Measurements from ENCODE around the gene LTK.
A peak's percentile ranks its signal among the peaks of the same experiment; 100 is the strongest.

The LTK gene

DNA sequence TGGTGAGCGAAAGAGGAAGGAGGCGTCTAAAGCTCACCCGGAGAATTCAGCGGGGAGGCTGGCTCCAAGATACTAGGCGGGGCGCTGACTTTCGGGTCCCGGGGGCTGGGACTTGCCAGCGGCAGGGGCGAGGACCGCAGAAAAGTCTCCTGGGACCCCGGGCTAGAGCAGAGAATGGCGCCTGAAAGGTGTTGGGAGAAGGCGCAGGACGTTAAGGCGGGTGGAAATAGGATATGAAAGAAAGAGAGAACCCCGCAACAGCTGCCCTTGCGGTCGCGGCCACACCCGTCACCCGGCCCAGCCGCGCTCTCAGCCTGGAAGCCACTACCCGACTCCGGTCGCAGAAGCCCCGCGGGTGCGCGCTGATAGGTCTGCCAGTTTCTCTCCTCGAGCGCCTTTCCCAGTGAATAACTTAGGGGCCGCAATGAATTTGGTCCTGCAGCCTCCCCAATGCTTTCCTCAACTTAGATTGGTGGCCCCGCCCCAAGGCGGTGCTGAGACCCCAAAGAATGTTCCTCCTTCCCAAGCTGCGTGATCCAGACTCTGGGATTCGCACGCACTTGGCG lies 604 bp downstream of the LTK start:
- no peak for DNase-seq (ENCODE audit: low read depth)
- peak overlapping the region; percentile 31 for H3K4me3 ChIP-seq (ENCODE audit: low read depth, low read length)
- no peak for TF ChIP-seq CTCF (IDR thresholded peaks at IDR 0.05; ENCODE audit: low read depth, low read length, missing control alignments)

GRCh38 chr15:41512512-41512939 lies 1.1 kb downstream of the LTK start:
- TF ChIP-seq CTCF (IDR thresholded peaks at IDR 0.05; ENCODE audit: low read depth, low read length, missing control alignments), result no peak
- peak overlapping the region; percentile 31 for H3K4me3 ChIP-seq (ENCODE audit: low read depth, low read length)
- no peak for DNase-seq (ENCODE audit: low read depth)

- TF ChIP-seq CTCF (IDR thresholded peaks at IDR 0.05; ENCODE audit: low read depth, low read length, missing control alignments), result no peak
- no peak for DNase-seq (ENCODE audit: low read depth)
- H3K4me3 ChIP-seq (ENCODE audit: low read depth, low read length), result no peak overlapping the region; the same call in 1 of the 2 replicates
These were observed 1.7 kb downstream of the LTK start for GRCh38 chr15:41511899-41512369.

- TF ChIP-seq CTCF (IDR thresholded peaks at IDR 0.05; ENCODE audit: low read depth, low read length, missing control alignments), result no peak
- no peak for DNase-seq (ENCODE audit: low read depth)
- H3K4me3 ChIP-seq (ENCODE audit: low read depth, low read length), result no peak overlapping the region
These were observed 2.2 kb downstream of the LTK start for GRCh38 chr15:41511331-41511898.

DNA sequence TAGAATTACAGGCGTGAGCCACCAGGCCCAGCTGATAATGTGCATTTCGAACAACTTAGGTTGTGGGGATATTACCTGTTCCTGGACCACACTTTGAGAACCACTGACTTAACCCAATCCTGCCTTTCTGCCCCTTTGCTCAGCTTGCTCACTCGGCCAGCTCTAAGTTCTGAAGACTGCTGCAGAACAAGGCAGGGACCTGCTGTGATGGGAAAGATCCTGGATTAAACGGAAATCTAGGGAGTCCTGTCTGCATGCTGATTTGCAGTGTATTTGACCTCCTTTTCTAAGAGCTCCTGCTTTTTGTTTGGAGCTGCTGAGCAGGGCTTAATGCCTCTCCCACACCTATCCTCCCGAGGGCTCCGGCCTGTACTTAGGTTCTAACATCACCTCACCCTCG lies 2.9 kb downstream of the LTK start:
- no peak for DNase-seq (ENCODE audit: low read depth)
- H3K4me3 ChIP-seq (ENCODE audit: low read depth, low read length), result no peak overlapping the region
- TF ChIP-seq CTCF (IDR thresholded peaks at IDR 0.05; ENCODE audit: low read depth, low read length, missing control alignments), result no peak

DNA sequence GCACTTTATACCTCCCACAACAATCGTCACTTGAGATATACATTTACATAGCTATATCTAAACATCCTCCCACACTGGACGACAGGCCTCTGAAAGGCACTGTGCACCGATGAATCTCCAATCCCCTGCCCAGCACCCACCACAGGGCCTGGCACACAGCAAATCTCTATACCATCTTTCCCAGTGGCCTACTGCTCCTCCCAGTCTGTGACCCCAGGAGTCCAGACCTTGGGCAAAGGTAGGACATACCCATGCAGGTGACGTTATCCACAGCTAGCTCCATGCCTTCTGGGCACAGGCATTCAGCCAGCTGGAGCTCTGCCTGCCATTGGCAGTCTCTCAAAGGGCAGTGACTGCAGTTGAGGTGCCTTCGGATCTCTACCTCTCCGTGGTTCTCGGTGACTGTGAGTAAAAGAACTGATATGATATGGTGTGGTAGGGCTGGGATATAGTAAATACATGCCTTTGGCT lies 5.8 kb downstream of the LTK start:
- no peak overlapping the region for H3K4me3 ChIP-seq (ENCODE audit: low read depth, low read length)
- no peak for TF ChIP-seq CTCF (IDR thresholded peaks at IDR 0.05; ENCODE audit: low read depth, low read length, missing control alignments)
- no peak for DNase-seq (ENCODE audit: low read depth)

All from GM12864 (cell line).